Vagina (tissue), 2 donors: ENCODE data around the gene HSPBAP1. TPM values are rescaled to one million over a fixed set of nuclear protein-coding genes. Genes with fewer than 3 reads are reported as not detected.
"Not testable (repeated sequence)": the region's sequence is repeated elsewhere in the genome, so short reads cannot be mapped to it uniquely, and the experiment has no call there.

Experiments
- DNase-seq, 2 donors: peaks; one replicate each; pipeline ENCODE4 v3.0.0-alpha.2; 2017; ENCODE audit errors: extremely low spot score in 2 of 2
- H3K27ac ChIP-seq: fragments of 200-600 bp; sonication (generic); one replicate; pipeline ENCODE4 v1.5.1; 2019
- H3K27me3 ChIP-seq: fragments of 200-600 bp; sonication (generic); one replicate; pipeline ENCODE4 v1.5.1; 2019
- H3K36me3 ChIP-seq, 2 donors: fragments of 200-600 bp; sonication (generic); one replicate each; pipeline ENCODE4 v1.5.1; 2017 to 2019
- H3K4me1 ChIP-seq: fragments of 200-600 bp; sonication (generic); one replicate; pipeline ENCODE4 v1.5.1; 2019
- H3K4me3 ChIP-seq, 2 donors: fragments of 200-600 bp; sonication (generic); 1 replicate in 1 of 2; 2 replicates in 1 of 2; pipeline ENCODE4 v1.5.1; 2016 to 2019
- H3K9me3 ChIP-seq: fragments of 200-600 bp; sonication (generic); one replicate; pipeline ENCODE4 v1.5.1; 2019
- POLR2A ChIP-seq, 2 donors: fragments of 450-650 bp; IDR thresholded peaks; one replicate each; pipeline ENCODE4 v1.6.1; 2017; ENCODE audit warnings: antibody characterized with exemption in 2 of 2, mild to moderate bottlenecking in 2 of 2, moderate library complexity in 2 of 2
- POLR2AphosphoS5 ChIP-seq, 2 donors: sonication (generic); formaldehyde crosslinking; IDR thresholded peaks; one replicate each; pipeline ENCODE4 v1.9.0; 2017; ENCODE audit warnings: antibody characterized with exemption in 2 of 2, mild to moderate bottlenecking in 2 of 2, low read depth in 1 of 2; ENCODE audit not compliant: insufficient read depth in 1 of 2
- intact Hi-C: fragments of 100-400 bp; cut with DNase I; formaldehyde crosslinking; loops from one replicate; pipeline ENCODE4 v1.15.1; 2023
- total RNA-seq: library from RNA; depleted of rRNA; stranded (reverse); fragments of >200 nt; gene quantifications from one replicate; pipeline ENCODE4 v1.2.3, GENCODE V29; 2016
- TF ChIP-seq, protein P1 (sequence below), 3 experiments: fragments of 450-650 bp in 2 of 3; fragments of 200-600 bp in 1 of 3; sonication (generic) in 1 of 3; IDR thresholded peaks; one replicate each; pipeline ENCODE4 v1.5.1; 2017 to 2019; ENCODE audit warnings: antibody characterized with exemption in 3 of 3, mild to moderate bottlenecking in 2 of 3, moderate library complexity in 2 of 3

The HSPBAP1 gene
- total RNA-seq, 1 donor from 2014 or later: 9.8 TPM

- Histone ChIP-seq H3K27ac (no peak overlapping the region), H3K4me1 (no peaks in the 10 kb centered on the region), H3K27me3 (no peaks in the 10 kb centered on the region), H3K9me3 (no peaks in the 10 kb centered on the region), H3K4me3 (no peak overlapping the region), H3K36me3 (peaks cover 0 to 17% of the 10 kb centered on the region in 2 donors)
- intact Hi-C loops: no loop called here
- no peak for DNase-seq
- TF ChIP-seq, protein P1, sequence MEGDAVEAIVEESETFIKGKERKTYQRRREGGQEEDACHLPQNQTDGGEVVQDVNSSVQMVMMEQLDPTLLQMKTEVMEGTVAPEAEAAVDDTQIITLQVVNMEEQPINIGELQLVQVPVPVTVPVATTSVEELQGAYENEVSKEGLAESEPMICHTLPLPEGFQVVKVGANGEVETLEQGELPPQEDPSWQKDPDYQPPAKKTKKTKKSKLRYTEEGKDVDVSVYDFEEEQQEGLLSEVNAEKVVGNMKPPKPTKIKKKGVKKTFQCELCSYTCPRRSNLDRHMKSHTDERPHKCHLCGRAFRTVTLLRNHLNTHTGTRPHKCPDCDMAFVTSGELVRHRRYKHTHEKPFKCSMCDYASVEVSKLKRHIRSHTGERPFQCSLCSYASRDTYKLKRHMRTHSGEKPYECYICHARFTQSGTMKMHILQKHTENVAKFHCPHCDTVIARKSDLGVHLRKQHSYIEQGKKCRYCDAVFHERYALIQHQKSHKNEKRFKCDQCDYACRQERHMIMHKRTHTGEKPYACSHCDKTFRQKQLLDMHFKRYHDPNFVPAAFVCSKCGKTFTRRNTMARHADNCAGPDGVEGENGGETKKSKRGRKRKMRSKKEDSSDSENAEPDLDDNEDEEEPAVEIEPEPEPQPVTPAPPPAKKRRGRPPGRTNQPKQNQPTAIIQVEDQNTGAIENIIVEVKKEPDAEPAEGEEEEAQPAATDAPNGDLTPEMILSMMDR (IDR thresholded peaks at IDR 0.05): no peak
- TF ChIP-seq POLR2AphosphoS5 (IDR thresholded peaks at IDR 0.05; ENCODE audit: insufficient read depth in 1 of 2, low read depth in 1 of 2) (no peak), POLR2A (IDR thresholded peaks at IDR 0.05) (no peak)
Measured at GRCh38 chr3:122725106-122725505, 68.5 kb downstream of the HSPBAP1 start.

- Histone ChIP-seq H3K27ac (no peak overlapping the region), H3K27me3 (no peaks in the 10 kb centered on the region), H3K4me3 (no peak overlapping the region), H3K9me3 (no peaks in the 10 kb centered on the region), H3K36me3 (peaks cover 0 to 59% of the 10 kb centered on the region in 2 donors), H3K4me1 (no peaks in the 10 kb centered on the region)
- TF ChIP-seq, protein P1 (IDR thresholded peaks at IDR 0.05): no peak
- TF ChIP-seq POLR2AphosphoS5 (IDR thresholded peaks at IDR 0.05; ENCODE audit: insufficient read depth in 1 of 2, low read depth in 1 of 2) (no peak), POLR2A (IDR thresholded peaks at IDR 0.05) (no peak)
- intact Hi-C loops: no loop called here
- no peak for DNase-seq
Measured at GRCh38 chr3:122719273-122719921, 74.2 kb downstream of the HSPBAP1 start.

GRCh38 chr3:122716667-122717066, 77.0 kb downstream of the HSPBAP1 start:
- no peak overlapping the region for H3K4me3 ChIP-seq
- H3K36me3 ChIP-seq: peaks cover 0 to 73% of the 10 kb centered on the region in 2 donors
- no peak for DNase-seq
- no peaks in the 10 kb centered on the region for H3K4me1 ChIP-seq
- TF ChIP-seq POLR2AphosphoS5 (IDR thresholded peaks at IDR 0.05; ENCODE audit: insufficient read depth in 1 of 2, low read depth in 1 of 2): no peak
- TF ChIP-seq, protein P1 (IDR thresholded peaks at IDR 0.05): no peak
- no peak for TF ChIP-seq POLR2A (IDR thresholded peaks at IDR 0.05)
- H3K27me3 ChIP-seq: no peaks in the 10 kb centered on the region
- H3K27ac ChIP-seq: no peak overlapping the region
- intact Hi-C loops: no loop called here
- H3K9me3 ChIP-seq: no peaks in the 10 kb centered on the region

- H3K4me1 ChIP-seq: no peaks in the 10 kb centered on the region
- no peak overlapping the region for H3K27ac ChIP-seq
- H3K36me3 ChIP-seq: peaks cover 0 to 58% of the 10 kb centered on the region in 2 donors
- no peak overlapping the region for H3K4me3 ChIP-seq
- H3K27me3 ChIP-seq: no peaks in the 10 kb centered on the region
- no peak for TF ChIP-seq POLR2AphosphoS5 (IDR thresholded peaks at IDR 0.05; ENCODE audit: insufficient read depth in 1 of 2, low read depth in 1 of 2)
- no peak for TF ChIP-seq POLR2A (IDR thresholded peaks at IDR 0.05)
- TF ChIP-seq, protein P1 (IDR thresholded peaks at IDR 0.05): no peak
- no peaks in the 10 kb centered on the region for H3K9me3 ChIP-seq
- no peak for DNase-seq
- intact Hi-C loops: no loop called here
Measured at GRCh38 chr3:122714273-122714672, 79.4 kb downstream of the HSPBAP1 start.

DNA sequence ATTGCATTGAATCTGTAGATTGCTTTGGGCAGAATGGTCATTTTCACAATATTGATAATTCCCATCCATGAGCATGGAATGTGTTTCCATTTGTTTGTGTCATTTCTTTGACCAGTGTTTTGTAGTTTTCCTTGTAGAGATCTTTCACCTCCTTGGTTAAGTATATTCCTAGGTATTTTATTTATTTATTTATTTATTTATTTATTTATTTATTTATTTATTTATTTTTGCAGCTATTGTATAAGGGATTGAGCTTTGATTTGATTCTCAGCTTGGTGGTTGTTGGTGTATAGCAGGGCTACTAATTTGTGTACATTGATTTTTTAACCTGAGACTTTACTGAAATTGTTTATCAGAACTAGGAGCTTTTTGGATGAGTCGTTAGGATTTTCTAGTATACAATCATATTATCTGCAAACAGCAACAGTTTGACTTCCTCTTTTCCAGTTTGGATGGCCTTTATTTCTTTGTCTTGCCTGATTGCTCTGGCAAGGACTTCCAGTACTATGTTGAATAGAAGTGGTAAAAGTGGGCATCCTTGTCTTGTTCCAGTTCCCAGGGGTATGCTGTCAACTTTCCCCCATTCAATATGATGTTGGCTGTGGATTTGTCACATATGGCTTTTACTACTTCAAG, 82.9 kb downstream of the HSPBAP1 start:
- H3K9me3 ChIP-seq, DNase-seq, intact Hi-C loops, H3K27ac ChIP-seq, H3K4me3 ChIP-seq, H3K27me3 ChIP-seq, H3K4me1 ChIP-seq: not testable (repeated sequence)
- H3K36me3 ChIP-seq: peaks cover 0 to 33% of the 10 kb centered on the region in 2 donors
